Measurements from ENCODE around the gene FSD2. TPM values are rescaled to one million over a fixed set of nuclear protein-coding genes. Genes with fewer than 3 reads are reported as not detected.
A peak's percentile ranks its signal among the peaks of the same experiment; 100 is the strongest.

Gene FSD2
- total and polyA plus RNA-seq, 9 of the 15 experiments (the other 6 are each of a cell fraction or from before 2014, with no cell fraction given) = 0.01 to 0.06 TPM; not detected in 7

- no peak; the same call in 1 of the 2 replicates for TF ChIP-seq NR1H2 (CRISPR knock-in tag; IDR thresholded peaks at IDR 0.05)
- TF ChIP-seq NFIC (IDR thresholded peaks at IDR 0.05) = peak; percentile 40; the same call in 1 of the 2 replicates
- 0 out of 2 replicates have a peak, but pooled peaks have one; percentile 17 for TF ChIP-seq GTF2A2 (tag; IDR thresholded peaks at IDR 0.05)
- TF ChIP-seq ZSCAN32 (CRISPR knock-in tag; IDR thresholded peaks at IDR 0.05) = no peak
- TF ChIP-seq RBM39 (optimal IDR thresholded peaks at IDR 0.05; ENCODE audit: low read depth, low read length) = no peak
- no peak for TF ChIP-seq SRSF7 (optimal IDR thresholded peaks at IDR 0.05; ENCODE audit: low read depth, low read length)
- peak; percentile 37; the same call in 1 of the 2 replicates for TF ChIP-seq ZNF76 (CRISPR knock-in tag; IDR thresholded peaks at IDR 0.05; ENCODE audit: borderline replicate concordance)
- 0 out of 2 replicates have a peak, but pooled peaks have one; percentile 43 for TF ChIP-seq RNF2 (IDR thresholded peaks at IDR 0.05)
- TF ChIP-seq TFAP4 (CRISPR knock-in tag; IDR thresholded peaks at IDR 0.05; ENCODE audit: borderline replicate concordance) = peak; percentile 76
- TF ChIP-seq CTCFL (IDR thresholded peaks at IDR 0.05; ENCODE audit: borderline replicate concordance, insufficient read depth, low read depth, low read length, poor library complexity, severe bottlenecking) = peak; percentile 42
- peak; percentile 66 for TF ChIP-seq TFE3 (CRISPR knock-in tag; IDR thresholded peaks at IDR 0.05)
- TF ChIP-seq SMAD1 (IDR thresholded peaks at IDR 0.05; ENCODE audit: low read depth, low read length, partially characterized antibody) = peak; percentile 43
- TF ChIP-seq ZNF668 (CRISPR knock-in tag; IDR thresholded peaks at IDR 0.05) = no peak
- TF ChIP-seq GTF2E2 (tag; IDR thresholded peaks at IDR 0.05) = peak; percentile 73; the same call in 1 of the 2 replicates
- TF ChIP-seq NFYB (IDR thresholded peaks at IDR 0.05; ENCODE audit: extremely low read depth, insufficient read length) = peak; percentile 97
- TF ChIP-seq NFRKB (IDR thresholded peaks at IDR 0.05; ENCODE audit: low read depth) = peak; percentile 38; the same call in 1 of the 2 replicates
- no peak for TF ChIP-seq MAFK (IDR thresholded peaks at IDR 0.05; ENCODE audit: low read length)
- no peak for TF ChIP-seq ZNF121 (CRISPR knock-in tag; conservative IDR thresholded peaks at IDR 0.05)
- peak; percentile 95 for TF ChIP-seq TARDBP (IDR thresholded peaks at IDR 0.05)
- TF ChIP-seq C11orf30 (IDR thresholded peaks at IDR 0.05; ENCODE audit: low read depth) = peak; percentile 37; the same call in 1 of the 2 replicates
- TF ChIP-seq NBN (IDR thresholded peaks at IDR 0.05; ENCODE audit: low read depth) = 0 out of 2 replicates have a peak, but pooled peaks have one; percentile 58
- TF ChIP-seq MXI1 (IDR thresholded peaks at IDR 0.05; ENCODE audit: low read depth, low read length) = no peak
- no peak for TF ChIP-seq COPS2 (conservative IDR thresholded peaks at IDR 0.05)
Observed at GRCh38 chr15:82809308-82810060, 3.6 kb upstream of the FSD2 start, which contains the start of gene WHAMM (continued).
